Heart left ventricle (tissue), 16 donors: ENCODE results near the gene IKZF1. TPM values are rescaled to one million over a fixed set of nuclear protein-coding genes. Genes with fewer than 3 reads are reported as not detected.

Source experiments
- ATAC-seq, 4 donors: fragments of 200-7000 bp; cut with Tn5 transposase; one replicate each; pipeline ENCODE4 v1.9.1; 2020 to 2022; ENCODE audit warnings: moderate library complexity in 4 of 4, mild to moderate bottlenecking in 3 of 4, moderate number of reproducible peaks in 1 of 4
- DNase-seq, 5 donors: peaks; one replicate each; pipeline ENCODE4 v3.0.0-alpha.2; 2020
- H3K27ac ChIP-seq, 12 donors: fragments of 200-600 bp; sonication (generic) in 4 of 12; one replicate each; pipeline versions ENCODE4 v1.5.0 to v1.8.0; 2016 to 2022; ENCODE audit warnings: mild to moderate bottlenecking in 2 of 12
- H3K27me3 ChIP-seq, 9 donors: fragments of 200-600 bp; sonication (generic) in 2 of 9; one replicate each; pipeline versions ENCODE4 v1.5.1 to v1.8.0; 2016 to 2022; ENCODE audit warnings: mild to moderate bottlenecking in 3 of 9
- H3K36me3 ChIP-seq, 9 donors: fragments of 200-600 bp; sonication (generic) in 2 of 9; one replicate each; pipeline versions ENCODE4 v1.5.0 to v1.8.0; 2018 to 2022; ENCODE audit warnings: mild to moderate bottlenecking in 2 of 9
- H3K4me1 ChIP-seq, 12 donors: fragments of 200-600 bp; sonication (generic) in 4 of 12; one replicate each; pipeline versions ENCODE4 v1.5.0 to v1.8.0; 2016 to 2022; ENCODE audit warnings: mild to moderate bottlenecking in 3 of 12
- H3K4me3 ChIP-seq, 12 donors: fragments of 200-600 bp; sonication (generic) in 4 of 12; one replicate each; pipeline versions ENCODE4 v1.5.0 to v1.8.0; 2017 to 2022; ENCODE audit warnings: mild to moderate bottlenecking in 9 of 12, moderate library complexity in 4 of 12
- H3K9me3 ChIP-seq, 12 donors: fragments of 200-600 bp; sonication (generic) in 4 of 12; one replicate each; pipeline versions ENCODE4 v1.5.0 to v1.8.0; 2016 to 2022; ENCODE audit warnings: mild to moderate bottlenecking in 1 of 12
- POLR2A ChIP-seq, 2 donors: fragments of 450-650 bp; IDR thresholded peaks; one replicate each; pipeline ENCODE4 v1.6.1; 2017; ENCODE audit warnings: antibody characterized with exemption in 2 of 2, mild to moderate bottlenecking in 2 of 2, moderate library complexity in 2 of 2
- WGBS, 4 donors: extraction: QIAGEN DNeasy Blood & Tissue Kit in 2 of 4; methylation state at CpG; one replicate each; pipeline versions ENCODE4 v1.1.5 to v1.1.7; 2013 to 2018; 5-methylcytosine and 5-hydroxymethylcytosine counted together
- intact Hi-C, 10 donors: fragments of 100-400 bp; cut with DNase I; formaldehyde crosslinking; loops; one replicate each; pipeline versions ENCODE4 v1.11.1 to v1.14.2; 2022
- polyA plus RNA-seq, 2 donors: library from polyadenylated mRNA; stranded (reverse); fragments of 200-250 nt; gene quantifications; one replicate each; pipeline ENCODE4 v1.2.3, GENCODE V29; 2013
- total RNA-seq, 9 donors: library from RNA; depleted of rRNA in 2 of 9; stranded (reverse); fragments of >200 nt in 2 of 9; fragmentation: NEBNext Ultra II Directional in 3 of 9; extraction: Animal tissue kit (Norgen Biotek cat#: 25700) in 3 of 9; gene quantifications; one replicate each; pipeline versions ENCODE4 v1.1.0 to v1.2.4, GENCODE V29; 2016 to 2023
- TF ChIP-seq, protein P1 (sequence below), 12 donors: fragments of 200-600 bp; sonication (generic) in 4 of 12; IDR thresholded peaks; one replicate each; pipeline versions ENCODE4 v1.5.0 to v1.8.0; 2018 to 2022; ENCODE audit warnings: antibody characterized with exemption in 12 of 12, mild to moderate bottlenecking in 5 of 12
- donor health status: ischemic (EF 13 %, LVEDD 7.1; RV severe dilation, severe dysfunction).
- donor health status: healthy with polysubstance abuse.
- donor health status: DM: no; HTN: yes; CAD: no.
- donor health status: DM: no; HTN: no; CAD: no.
- donor health status: ischemic (EF 25% LVEDD 6.9; RV normal size, moderate dysfunction).
- donor health status: ischemic (EF 25% LVEDD 5.7; RV mildly dilated, moderate dysfunction).
- donor health status: healthy.
- donor health status: DM: yes; HTN: yes; CAD: no.
- donor health status: ischemic (EF 35%, LVEDD 5.7; RV mildly dilated, moderate dysfunction).
- donor health status: nonischemic (EF 11% LVEDD 7.7; RV severe dilation, severe dysfunction).
- donor health status: DM: yes; HTN: yes; CAD: no.
- donor health status: PGD.
- donor health status: ischemic (EF 29% LVEDD 5.4; RV normal size, mild dysfunction).
- donor health status: nonischemic (EF 23%, LVEDD 6.1; RV moderate dilation, normal function).

IKZF1 gene
- total and polyA plus RNA-seq, 11 donors, result 0.30 to 27.8 (median 2.4) TPM

DNA sequence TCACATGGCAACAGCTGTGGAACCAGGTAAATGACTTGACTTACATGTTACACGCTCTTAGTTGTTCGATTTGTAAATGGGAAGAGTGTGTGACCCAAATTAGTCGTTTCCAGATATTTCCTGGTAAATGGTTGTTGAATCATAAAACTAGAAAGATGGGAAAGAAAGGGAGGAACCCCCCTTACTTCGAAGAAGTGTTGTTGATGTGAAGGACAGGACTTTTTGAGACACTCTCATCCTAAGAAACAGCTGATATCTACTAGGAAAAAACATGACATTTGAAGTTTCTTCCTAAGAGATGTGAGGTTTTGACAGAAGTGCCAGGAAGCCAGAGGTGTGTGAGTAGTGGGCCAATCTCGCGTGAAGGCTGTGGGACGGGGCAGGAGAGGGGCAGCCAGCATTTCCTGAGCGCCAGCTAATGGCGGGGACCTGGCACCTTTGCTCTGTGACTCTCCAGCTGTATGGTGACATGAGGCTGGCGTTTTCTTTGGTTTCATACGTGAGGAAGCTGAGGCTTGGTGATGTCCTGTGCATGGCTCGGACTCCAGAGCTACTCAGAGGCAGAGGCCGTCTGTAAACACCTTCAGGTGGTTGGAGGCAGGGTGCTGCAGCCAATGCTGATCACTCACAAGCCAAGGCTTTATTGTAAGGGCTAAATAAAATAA is 53.7 kb downstream of the IKZF1 start:
- 68 to 81% (median 71%) methylated on average over 13 of the region's 13 CpGs for WGBS, 4 donors
- Histone ChIP-seq H3K27me3 (peaks cover 0 to 26% (median 3%) of the 10 kb centered on the region in 9 donors), H3K4me1 (peaks cover 0 to 89% (median 0%) of the 10 kb centered on the region in 12 donors), H3K36me3 (peaks cover 0 to 11% (median 0%) of the 10 kb centered on the region in 9 donors), H3K27ac (peak overlapping the region in 1 of 12 donors; percentile 85), H3K9me3 (no peaks in the 10 kb centered on the region), H3K4me3 (no peak overlapping the region)
- intact Hi-C loops, result no loop called here
- TF ChIP-seq POLR2A (IDR thresholded peaks at IDR 0.05), result no peak
- TF ChIP-seq, protein P1, sequence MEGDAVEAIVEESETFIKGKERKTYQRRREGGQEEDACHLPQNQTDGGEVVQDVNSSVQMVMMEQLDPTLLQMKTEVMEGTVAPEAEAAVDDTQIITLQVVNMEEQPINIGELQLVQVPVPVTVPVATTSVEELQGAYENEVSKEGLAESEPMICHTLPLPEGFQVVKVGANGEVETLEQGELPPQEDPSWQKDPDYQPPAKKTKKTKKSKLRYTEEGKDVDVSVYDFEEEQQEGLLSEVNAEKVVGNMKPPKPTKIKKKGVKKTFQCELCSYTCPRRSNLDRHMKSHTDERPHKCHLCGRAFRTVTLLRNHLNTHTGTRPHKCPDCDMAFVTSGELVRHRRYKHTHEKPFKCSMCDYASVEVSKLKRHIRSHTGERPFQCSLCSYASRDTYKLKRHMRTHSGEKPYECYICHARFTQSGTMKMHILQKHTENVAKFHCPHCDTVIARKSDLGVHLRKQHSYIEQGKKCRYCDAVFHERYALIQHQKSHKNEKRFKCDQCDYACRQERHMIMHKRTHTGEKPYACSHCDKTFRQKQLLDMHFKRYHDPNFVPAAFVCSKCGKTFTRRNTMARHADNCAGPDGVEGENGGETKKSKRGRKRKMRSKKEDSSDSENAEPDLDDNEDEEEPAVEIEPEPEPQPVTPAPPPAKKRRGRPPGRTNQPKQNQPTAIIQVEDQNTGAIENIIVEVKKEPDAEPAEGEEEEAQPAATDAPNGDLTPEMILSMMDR (IDR thresholded peaks at IDR 0.05), result no peak
- DNase-seq (no peak), ATAC-seq (no peak)

DNA sequence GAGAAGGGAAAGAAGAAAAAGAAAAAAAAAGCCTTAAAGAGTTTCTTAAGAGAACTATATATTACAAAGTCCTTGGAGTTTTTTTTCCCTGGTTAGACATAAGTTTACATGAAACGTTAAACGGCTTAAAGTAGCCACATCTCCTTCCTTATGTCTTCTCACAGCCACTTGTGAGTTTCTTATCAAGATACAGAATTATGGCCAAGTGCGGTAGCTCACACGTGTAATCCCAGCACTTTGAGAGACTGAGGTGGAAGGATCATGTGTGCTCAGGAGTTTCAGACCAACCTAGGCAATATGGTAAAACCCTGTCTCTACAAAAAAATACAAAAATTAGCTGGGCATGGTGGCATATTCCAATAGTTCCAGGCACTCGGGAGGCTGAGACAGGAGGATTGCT is 54.3 kb downstream of the IKZF1 start:
- peaks cover 0 to 27% (median 3%) of the 10 kb centered on the region in 9 donors for H3K27me3 ChIP-seq
- ATAC-seq, result no peak
- intact Hi-C loops, result no loop called here

DNA sequence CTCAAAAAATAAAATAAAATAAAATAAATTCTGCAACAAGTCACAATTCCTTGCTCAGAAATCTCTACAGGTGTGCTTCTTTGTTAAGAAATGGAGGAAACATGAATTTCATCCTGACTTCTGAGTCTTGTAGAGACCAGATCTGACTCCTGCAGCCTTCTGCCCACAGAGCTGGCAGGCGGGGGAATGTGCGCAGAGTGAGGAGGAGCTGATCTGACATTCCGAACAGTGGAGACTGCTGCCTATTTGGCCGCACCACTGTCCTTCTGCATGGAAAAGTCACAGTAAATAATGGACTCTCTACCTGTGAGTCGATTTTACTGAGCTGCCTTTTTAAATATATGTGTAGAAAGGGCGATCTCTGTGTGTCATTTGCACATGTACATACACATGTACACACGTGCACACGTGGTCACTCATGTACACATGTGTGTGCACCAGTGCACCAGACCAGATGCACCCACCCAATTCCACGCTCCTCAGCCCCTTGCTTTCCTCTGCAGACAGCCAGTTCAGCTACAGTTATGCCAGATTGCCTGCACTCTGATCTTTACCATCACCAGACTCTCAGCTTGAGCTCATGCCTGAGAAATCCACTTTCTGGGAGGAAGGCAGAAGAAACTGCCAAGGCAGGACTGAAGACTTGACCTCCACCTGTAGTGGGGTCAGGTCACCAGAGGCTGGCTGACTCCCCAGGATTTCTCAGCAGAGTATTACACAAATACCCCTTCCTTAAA is 54.9 kb downstream of the IKZF1 start:
- ATAC-seq (no peak), DNase-seq (no peak)
- WGBS, 4 donors, result 81 to 87% (median 86%) methylated on average over 9 of the region's 9 CpGs
- intact Hi-C loops, result no loop called here
- H3K9me3 ChIP-seq, result no peaks in the 10 kb centered on the region
- H3K36me3 ChIP-seq, result peaks cover 0 to under 1% (median 0%) of the 10 kb centered on the region in 9 donors
- peaks cover 0 to 24% (median 3%) of the 10 kb centered on the region in 9 donors for H3K27me3 ChIP-seq
- peak overlapping the region in 1 of 12 donors; percentile 85 for H3K27ac ChIP-seq
- no peak for TF ChIP-seq POLR2A (IDR thresholded peaks at IDR 0.05)
- TF ChIP-seq, protein P1 (IDR thresholded peaks at IDR 0.05), result no peak
- H3K4me3 ChIP-seq, result no peak overlapping the region
- peaks cover 0 to 76% (median 0%) of the 10 kb centered on the region in 12 donors for H3K4me1 ChIP-seq

More for the DNA sequence above, 54.3 kb downstream of the IKZF1 start:
- no peak for TF ChIP-seq POLR2A (IDR thresholded peaks at IDR 0.05)
- TF ChIP-seq, protein P1 (IDR thresholded peaks at IDR 0.05), result no peak
- WGBS, 4 donors, result 67 to 73% (median 71%) methylated on average over 5 of the region's 5 CpGs
- H3K4me3 ChIP-seq, result no peak overlapping the region
- H3K27ac ChIP-seq, result peak overlapping the region in 1 of 12 donors; percentile 85
- no peak for DNase-seq
- H3K36me3 ChIP-seq, result peaks cover 0 to 5% (median 0%) of the 10 kb centered on the region in 9 donors
- no peaks in the 10 kb centered on the region for H3K9me3 ChIP-seq
- peaks cover 0 to 82% (median 0%) of the 10 kb centered on the region in 12 donors for H3K4me1 ChIP-seq
